Measurements from ENCODE around the gene GREB1.

The GREB1 gene

DNA sequence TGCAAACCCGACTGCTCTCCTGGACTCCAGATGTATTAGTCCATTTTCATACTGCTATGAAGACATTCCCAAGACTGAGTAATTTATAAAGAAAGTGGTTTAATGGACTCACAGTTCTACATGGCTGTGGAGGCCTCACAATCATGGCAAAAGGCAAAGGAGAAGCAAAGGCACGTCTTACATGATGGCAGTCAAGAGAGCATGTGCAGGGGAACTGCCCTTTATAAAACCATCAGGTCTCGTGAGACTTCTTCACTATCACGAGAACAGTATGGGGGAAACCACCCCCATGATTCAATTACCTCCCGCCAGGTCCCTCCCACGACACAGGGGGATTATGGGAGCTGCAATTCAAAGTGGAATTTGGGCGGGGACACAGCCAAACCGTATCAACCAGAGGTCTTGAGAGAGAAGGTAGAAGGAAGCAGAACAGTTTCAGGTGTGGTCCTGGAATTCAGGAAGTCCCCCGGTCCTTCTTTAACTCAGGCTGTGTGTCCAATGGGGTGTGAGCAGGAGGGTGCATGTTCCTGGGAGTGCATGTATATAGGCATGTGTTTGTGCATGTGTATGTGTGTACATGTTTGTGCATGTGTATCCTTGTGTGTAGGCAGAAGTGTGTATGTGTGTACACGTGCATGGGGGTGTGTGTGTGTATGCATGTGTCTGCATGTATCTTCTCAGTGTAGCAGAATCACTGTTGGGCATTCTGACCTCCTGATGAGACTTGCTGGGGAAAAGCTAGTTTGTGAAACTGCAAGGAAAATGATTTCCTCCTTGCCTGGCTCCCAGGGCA, 46.2 kb downstream of the GREB1 start:
- no peak for DNase-seq (ENCODE audit: low spot score)

GRCh38 chr2:11580697-11581096, 46.9 kb downstream of the GREB1 start:
- DNase-seq (ENCODE audit: low spot score) = no peak

DNA sequence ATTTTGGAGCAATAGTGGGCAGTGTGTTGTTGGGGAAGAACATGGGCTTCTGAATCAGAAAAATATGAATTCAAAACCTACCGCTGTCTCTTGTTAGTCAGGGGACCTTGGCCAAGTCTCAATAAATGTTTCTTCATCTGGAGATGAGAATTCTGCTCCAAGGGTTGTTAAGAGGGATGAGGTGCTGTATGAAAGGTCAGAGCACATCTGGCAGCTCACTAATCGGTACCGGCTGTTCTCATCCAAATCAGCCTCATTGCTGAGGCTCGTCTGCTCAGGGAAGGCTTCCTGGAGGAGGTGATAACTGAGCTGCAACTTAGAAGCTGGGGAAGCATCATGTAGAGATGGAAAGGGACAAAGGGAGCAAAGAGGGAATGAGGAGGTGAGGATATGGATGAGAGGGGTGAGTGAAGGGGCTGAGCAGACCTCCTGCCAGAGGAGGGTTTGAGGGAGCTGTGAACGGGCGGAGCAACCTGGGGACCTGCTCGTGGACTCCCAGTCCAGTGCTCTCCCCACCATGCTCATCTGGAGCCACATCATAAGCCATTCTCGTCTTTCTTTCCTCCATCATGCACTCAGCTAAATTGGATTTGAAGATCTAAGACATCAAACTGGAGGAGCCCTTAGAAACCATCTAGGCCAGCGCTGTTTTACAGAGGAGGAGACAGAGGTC, 47.4 kb downstream of the GREB1 start:
- no peak for DNase-seq (ENCODE audit: low spot score)

DNA sequence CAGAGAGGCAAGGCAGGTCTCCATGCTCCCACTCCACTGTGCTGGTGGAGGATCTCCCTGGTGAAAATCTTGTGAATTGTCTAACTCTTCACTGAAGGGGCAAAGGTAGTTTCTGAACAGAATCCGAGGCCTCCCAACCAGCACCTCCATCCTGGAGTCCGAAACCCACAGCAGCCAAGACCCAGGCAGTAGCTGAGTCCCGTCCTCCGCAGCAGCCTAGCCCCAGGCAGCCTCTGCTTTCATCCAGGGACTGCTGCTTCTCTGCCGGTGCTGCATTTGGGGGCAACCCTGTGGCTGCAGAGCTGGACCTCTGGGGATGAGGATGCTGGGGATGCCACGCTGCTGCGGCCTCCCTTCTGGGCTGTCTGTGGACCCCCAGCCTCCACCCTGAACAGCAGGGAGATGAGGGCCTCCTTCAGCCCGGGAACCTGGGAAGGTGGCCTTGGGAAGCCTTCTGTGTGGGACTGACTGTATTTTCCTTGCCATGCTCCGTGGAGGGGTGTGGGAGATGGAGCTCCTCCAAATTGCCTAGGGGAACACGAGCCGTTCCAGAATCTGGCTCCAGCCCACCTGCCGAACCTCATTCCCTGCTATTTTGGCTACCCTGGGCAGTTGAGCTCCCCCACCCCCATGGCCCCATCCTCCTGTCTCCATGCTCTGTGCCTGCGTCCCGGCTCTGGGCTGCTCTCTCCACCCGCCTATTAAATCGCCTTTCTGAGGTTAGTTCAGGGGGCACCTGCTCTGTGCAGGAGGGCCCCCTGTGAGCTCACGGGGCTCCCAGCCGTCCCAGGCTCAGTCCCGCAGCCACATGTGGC, 48.2 kb downstream of the GREB1 start:
- DNase-seq (ENCODE audit: low spot score) = no peak

DNA sequence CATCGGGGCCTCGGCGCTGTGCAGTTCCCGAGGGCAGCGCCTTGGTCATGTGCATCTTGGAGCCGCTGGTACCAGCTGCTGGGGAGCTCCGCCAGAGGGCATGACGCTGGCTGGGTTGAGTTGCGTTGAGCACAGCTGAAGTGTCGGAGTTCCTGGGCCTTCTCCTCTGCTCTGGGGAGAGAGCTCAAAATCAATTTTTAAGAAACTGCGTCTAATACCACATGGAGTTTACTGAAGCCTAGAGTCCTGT, 48.7 kb downstream of the GREB1 start:
- DNase-seq (ENCODE audit: low spot score) = no peak

DNA sequence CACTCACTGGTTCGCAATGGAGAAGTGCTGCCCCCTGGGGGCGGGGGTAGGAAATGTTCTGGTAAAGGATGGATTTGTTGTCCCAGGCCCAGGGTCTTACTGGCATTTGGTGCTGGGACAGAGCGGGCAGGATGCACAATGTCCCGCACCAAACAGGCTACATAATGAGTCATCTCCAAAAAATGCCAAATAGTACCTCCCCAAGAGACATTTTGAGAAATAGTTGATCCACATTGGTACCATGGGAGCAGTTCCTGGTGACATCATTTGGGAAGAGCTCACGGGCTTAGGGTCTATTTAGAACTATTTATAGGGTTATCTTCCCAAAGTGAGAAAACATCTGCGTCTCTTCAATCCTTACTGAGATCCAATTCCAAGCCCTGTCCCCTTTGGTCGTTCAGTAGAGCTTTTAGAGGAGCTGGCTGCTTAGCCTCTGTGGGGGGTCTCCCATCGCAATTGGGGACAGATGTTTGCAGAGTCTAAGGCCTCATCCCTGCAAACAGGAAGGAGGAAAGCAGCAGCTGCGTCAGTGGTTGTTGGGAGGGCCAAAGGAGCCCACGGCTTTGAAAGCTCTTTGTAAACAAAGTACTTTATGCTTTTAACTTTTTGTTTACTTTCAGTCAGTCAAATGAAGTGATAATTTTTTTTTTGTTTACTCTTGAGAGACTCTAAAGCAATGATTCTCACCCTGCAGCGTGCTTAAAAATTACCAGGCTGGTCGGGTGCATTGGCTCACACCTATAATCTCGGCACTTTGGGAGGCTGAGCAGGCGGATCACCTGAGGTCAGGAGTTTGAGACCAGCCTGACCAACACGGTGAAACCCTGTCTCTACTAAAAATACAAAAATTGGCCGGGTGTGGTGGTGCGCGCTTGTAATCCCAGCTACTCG, 49.3 kb downstream of the GREB1 start:
- DNase-seq (ENCODE audit: low spot score) = peak; percentile 63

DNA sequence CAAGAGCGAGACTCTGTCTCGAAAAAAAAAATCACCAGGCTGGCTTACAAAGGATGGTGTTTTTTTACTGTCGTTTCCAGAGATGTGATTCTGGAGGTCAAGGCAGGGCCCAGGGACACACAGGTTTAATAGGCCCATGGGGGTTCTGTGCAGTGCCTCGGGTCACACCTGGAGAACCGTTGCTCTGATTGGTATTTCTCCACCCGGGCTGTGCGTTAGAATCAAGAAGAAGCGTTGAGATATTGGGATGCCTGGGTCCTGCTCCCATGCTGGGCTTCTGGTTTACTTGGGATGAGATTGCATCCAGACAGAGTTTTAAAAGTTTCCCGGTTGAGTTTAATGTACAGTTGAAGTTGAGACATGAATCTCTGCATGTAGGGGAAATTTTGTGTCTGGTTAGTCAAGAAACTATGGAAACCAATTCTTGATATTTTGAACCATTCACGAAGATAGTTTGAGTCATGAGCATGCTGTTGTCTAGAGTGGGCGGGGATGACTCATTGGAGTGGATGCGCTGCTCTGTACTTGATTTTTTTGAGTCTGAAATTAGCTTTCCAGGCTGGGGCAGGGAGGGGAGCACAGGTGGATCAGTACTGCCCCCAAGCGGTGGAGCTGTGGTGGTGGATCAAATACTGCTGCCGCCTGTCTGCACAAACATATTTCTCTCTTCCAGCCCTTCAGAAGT, 50.1 kb downstream of the GREB1 start:
- peak; percentile 86 for DNase-seq (ENCODE audit: low spot score)

DNA sequence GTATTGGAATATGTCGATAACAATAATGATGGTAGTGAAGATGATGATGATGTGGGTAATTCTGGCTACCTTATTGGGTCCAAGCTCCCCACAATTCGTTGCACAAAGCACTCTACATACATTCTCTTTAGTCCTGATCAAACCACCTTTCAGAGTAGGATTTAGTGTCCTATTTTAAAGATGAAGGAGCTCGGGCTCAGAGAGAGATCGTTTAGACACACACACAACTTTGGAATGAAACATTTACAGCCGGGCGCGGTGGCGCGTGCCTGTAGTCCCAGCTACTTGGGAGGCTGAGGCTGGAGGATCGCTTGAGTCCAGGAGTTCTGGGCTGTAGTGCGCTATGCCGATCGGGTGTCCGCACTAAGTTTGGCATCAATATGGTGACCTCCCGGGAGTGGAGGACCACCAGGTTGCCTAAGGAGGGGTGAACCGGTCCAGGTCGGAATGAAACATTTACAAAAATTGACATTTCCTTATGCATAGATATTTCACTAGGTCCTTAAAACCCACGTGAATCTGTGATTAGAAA, 50.7 kb downstream of the GREB1 start:
- DNase-seq (ENCODE audit: low spot score) = no peak

DNA sequence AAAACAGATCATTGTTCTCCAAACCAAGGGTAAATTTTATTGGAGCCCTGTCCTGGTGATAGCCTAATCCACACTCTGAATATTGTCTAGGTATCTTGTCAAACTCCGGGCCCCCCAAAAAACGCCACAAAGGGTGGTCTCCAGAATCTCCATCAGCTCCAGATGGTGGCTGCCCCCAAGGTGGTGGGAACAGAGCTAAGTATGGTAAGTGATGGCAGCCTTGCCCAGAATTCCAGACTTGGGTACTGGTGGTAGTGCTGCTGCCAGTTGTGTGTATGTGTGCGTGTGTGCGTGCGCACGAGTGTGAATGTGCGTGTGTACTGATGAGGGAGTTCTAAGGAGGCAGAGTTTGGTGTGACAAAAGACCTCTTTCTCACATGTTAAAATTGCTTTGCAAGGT, 51.2 kb downstream of the GREB1 start:
- DNase-seq (ENCODE audit: low spot score) = no peak

DNA sequence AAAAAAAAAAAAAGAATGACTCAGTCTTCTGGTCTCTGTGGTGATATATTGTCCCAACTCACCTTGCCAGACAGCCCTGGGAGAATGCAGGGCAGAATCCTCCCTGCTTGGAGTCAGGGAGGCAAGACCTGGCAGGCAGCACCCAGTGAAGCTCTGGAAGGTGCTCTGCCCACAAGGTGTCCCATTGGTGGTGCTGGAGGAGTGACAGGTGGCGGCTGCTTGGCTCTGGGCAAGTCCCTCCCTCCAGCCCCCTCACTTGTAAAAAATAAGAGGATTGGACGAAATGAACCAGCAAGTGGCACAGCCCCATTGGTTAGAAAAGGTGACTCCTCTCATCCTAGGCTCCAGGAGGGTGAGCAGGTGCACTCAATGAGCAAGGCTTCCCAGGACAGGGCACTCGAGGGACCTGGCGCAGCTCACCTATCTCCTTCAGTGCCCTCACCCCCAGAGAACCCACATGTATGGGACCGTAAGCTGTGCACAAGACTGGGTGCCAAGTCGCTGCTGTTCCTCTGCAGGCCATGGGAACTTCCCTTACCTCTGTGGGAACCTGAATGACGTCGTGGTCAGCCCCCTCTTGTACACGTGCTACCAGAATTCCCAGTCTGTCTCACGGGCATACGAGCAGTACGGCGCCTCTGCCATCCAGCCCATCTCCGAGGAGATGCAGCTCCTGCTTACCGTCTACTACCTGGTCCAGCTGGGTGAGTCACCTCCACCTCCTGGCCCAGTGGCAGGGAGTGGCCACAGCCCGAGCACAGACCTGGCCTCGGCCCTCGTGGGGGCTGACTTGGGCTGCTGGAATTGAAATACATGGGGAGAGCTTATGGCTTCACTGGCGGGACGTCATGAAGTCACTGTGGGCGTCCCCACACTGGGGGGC, 54.6 kb downstream of the GREB1 start:
- no peak for DNase-seq (ENCODE audit: low spot score)

DNA sequence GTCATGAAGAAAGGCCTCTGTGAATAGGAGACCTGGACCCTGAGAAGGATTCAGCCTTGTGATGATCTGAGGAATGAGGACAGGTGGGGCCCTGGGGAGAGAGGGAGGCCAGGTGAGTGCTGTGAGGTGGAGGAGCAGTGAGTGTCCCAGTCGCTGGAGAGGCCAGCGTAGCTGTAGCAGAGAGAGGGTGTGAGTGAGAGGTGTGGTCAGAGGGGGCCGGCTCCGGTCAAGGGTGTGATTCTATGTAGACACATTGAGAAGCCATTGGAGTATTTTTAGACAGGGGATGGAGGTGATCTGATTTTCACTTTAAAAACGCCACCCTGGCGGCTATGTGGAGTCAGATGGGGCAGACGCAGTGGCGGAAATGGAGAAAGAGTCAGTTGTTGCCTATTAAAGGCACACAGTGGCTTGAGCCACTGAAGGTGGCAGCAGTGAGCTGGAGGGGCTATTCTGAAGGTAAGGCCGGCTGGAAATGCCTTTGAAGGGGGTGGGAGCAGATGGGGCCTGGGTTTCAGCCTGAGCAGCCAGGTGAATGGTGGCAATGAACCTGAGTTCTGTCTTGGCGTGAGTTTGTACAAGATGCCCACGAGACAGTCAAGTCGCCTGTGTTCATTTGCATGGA, 55.6 kb downstream of the GREB1 start:
- no peak for DNase-seq (ENCODE audit: low spot score)

DNA sequence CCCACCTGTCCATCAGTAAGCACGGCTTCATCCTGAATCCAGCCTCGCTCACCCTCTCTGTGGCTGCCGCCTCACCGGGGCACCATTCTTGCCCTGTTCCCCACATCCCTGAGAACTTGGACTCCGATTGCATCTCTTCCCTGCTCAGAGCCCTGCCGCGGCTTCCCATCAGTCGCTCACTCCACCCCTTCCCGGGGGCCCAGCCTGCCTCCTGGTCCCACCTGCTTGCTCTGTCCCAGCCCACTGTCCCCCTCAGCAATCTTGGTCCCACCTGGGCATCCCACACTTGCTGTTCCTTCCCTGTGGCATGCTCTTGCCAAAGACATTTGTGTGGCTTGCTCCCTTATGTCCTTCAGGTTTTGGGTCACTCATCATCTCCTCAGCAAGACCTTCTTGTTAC, 56.3 kb downstream of the GREB1 start:
- no peak for DNase-seq (ENCODE audit: low spot score)

DNA sequence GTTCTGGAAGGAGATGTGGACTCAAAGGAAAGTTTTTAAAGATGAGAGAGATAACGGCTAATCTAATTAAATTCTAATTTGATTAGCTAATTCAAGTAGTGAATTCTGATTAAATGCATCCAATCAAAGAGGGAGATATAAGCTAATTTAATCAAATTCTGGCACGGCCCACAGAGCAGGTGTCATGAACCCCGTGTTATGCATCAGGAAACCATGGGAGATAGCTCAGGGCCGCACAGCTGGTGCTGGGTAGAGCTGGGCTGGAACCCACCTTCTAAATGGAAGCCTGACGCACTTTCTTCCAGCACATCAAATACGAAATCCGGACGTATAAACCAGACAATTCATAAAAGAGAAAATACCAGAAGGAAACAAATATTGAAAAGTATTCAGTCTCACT, 57.2 kb downstream of the GREB1 start:
- DNase-seq (ENCODE audit: low spot score) = no peak

DNA sequence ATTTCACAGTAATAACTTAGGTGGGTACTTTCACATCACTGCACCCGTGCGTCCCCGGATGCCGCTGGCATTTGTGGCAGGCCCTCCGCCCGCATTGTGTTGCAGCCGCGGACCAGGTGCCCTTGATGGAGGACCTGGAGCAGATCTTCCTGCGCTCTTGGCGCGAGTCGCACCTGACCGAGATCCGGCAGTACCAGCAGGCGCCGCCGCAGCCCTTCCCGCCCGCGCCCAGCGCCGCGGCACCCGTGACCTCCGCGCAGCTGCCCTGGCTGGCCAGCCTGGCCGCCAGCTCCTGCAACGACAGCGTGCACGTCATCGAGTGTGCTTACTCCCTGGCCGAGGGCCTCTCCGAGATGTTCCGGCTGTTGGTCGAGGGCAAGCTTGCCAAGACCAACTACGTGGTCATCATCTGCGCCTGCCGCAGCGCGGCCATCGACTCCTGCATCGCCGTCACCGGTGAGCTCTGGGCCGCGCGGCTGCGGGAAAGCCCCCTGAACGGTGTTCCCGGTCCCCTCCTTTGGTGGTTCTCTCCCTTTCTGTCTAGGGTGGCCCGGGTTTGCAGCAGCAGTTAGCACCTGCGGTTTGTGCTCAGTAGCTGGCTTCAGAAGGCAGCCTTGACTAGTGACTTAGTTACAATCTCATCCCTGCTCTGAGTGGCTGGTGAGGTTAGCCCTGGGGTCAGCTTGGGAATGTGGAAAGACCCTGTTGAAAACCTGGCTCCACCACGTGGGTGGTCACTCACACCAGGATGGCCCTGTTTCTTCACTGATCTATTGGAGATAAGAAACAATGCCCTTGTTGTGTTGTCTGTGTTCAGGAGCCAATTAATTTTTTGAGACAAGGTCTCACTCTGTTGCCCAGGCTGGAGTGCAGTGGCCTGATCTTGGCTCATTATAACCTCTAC, 59.1 kb downstream of the GREB1 start:
- no peak for DNase-seq (ENCODE audit: low spot score)

DNA sequence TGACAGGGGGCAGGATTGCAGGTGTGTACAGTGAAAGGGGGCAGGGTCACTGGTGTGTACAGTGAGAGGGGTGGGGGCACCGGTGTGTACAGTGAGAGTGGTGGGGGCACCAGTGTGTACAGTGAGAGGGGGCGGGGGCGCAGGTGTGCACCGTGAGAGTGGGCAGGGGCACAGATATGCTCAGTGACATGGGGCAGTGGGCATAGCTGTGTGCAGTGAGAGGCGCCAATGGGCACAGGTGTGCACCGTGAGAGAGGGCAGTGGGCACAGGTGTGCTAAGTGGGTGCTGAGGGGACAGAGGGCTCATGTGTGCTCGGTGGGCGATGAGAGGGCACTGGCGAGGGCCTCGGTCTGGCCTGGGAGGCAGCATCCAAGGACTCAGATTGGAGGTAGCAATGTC, 63.0 kb downstream of the GREB1 start:
- DNase-seq (ENCODE audit: low spot score) = no peak

- no peak for DNase-seq (ENCODE audit: low spot score)
Observed at GRCh38 chr2:11597538-11598225, 63.8 kb downstream of the GREB1 start.

- DNase-seq (ENCODE audit: low spot score) = no peak
Observed at GRCh38 chr2:11598228-11598731, 64.4 kb downstream of the GREB1 start.
